ENCODE measurements around the gene LRCH3.

GRCh38 chr3:197912741-197913476 lies 121.9 kb downstream of the LRCH3 start:
- TF ChIP-seq TAF1 (IDR thresholded peaks at IDR 0.05; ENCODE audit: low read depth) (no peak), EP300 (IDR thresholded peaks at IDR 0.05; ENCODE audit: borderline replicate concordance) (no peak), RAD21 (IDR thresholded peaks at IDR 0.05; ENCODE audit: low read depth) (no peak), TEAD4 (IDR thresholded peaks at IDR 0.05) (no peak), FOXM1 (IDR thresholded peaks at IDR 0.05; ENCODE audit: borderline replicate concordance, low read depth) (no peak), MAX (IDR thresholded peaks at IDR 0.05) (no peak), REST (IDR thresholded peaks at IDR 0.05; ENCODE audit: low read depth) (no peak)
